GM23338 (cell line): ENCODE data around the gene CCDC93.

Experiments used
- EZH2 ChIP-seq: fragments of 200-600 bp; sonication (generic); IDR thresholded peaks from one replicate; pipeline ENCODE4 v1.8.0; 2017; ENCODE audit warnings: antibody characterized with exemption, mild to moderate bottlenecking, low read depth; ENCODE audit not compliant: unreplicated experiment
- POLR2AphosphoS5 ChIP-seq: IDR thresholded peaks from 2 replicates; pipeline ENCODE4 v1.6.1; 2016; ENCODE audit warnings: antibody characterized with exemption, low read depth
- TF ChIP-seq, protein P1 (sequence below), 2 experiments: fragments of 200-600 bp in 1 of 2; sonication (generic) in 1 of 2; conservative IDR thresholded peaks; 2 replicates each; pipeline versions ENCODE4 v1.5.1 to v1.6.1; 2016 to 2017; ENCODE audit warnings: antibody characterized with exemption in 2 of 2, low read depth in 2 of 2, mild to moderate bottlenecking in 2 of 2, moderate library complexity in 1 of 2

- TF ChIP-seq, protein P1, sequence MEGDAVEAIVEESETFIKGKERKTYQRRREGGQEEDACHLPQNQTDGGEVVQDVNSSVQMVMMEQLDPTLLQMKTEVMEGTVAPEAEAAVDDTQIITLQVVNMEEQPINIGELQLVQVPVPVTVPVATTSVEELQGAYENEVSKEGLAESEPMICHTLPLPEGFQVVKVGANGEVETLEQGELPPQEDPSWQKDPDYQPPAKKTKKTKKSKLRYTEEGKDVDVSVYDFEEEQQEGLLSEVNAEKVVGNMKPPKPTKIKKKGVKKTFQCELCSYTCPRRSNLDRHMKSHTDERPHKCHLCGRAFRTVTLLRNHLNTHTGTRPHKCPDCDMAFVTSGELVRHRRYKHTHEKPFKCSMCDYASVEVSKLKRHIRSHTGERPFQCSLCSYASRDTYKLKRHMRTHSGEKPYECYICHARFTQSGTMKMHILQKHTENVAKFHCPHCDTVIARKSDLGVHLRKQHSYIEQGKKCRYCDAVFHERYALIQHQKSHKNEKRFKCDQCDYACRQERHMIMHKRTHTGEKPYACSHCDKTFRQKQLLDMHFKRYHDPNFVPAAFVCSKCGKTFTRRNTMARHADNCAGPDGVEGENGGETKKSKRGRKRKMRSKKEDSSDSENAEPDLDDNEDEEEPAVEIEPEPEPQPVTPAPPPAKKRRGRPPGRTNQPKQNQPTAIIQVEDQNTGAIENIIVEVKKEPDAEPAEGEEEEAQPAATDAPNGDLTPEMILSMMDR (conservative IDR thresholded peaks at IDR 0.05; ENCODE audit: low read depth in 2 of 2) = no peak
- TF ChIP-seq EZH2 (no peak), POLR2AphosphoS5 (no peak)
These were observed 30.3 kb upstream of the CCDC93 start for GRCh38 chr2:118044103-118044716.
